ENCODE measurements around the gene RALGPS1. TPM values are rescaled to one million over a fixed set of nuclear protein-coding genes. Genes with fewer than 3 reads are reported as not detected.

RALGPS1 gene
- total RNA-seq, 4 donors from 2014 or later = 3.3 to 9.8 (median 6.7) TPM

DNA sequence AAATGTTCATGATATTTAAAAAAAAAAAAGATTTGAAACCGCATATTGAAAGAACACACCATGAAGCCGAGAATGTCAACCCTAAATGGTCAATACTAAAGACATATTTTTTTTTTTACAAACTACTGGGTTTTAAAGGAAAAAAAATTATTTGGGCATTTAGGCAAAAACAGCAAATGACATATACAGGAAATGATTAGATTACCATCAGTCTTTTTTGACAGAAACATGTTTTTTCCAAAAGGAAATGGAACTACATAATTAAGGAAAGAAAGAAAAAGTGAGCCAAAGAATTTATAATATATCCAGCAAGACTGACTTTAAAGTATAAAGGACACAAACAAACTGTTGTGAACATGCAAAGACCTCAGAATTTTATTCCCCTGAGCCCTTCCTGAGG lies 56.7 kb downstream of the RALGPS1 start:
- Histone ChIP-seq H3K27ac (no peak overlapping the region), H3K9me3 (no peaks in the 10 kb centered on the region), H3K27me3 (no peaks in the 10 kb centered on the region), H3K4me1 (no peaks in the 10 kb centered on the region), H3K4me3 (no peak overlapping the region), H3K36me3 (no peaks in the 10 kb centered on the region)
- 88 to 90% methylated on average over 2 of the region's 2 CpGs for WGBS, 2 donors
- no peak for DNase-seq (ENCODE audit: low spot score in 2 of 2)
- TF ChIP-seq, protein P1, sequence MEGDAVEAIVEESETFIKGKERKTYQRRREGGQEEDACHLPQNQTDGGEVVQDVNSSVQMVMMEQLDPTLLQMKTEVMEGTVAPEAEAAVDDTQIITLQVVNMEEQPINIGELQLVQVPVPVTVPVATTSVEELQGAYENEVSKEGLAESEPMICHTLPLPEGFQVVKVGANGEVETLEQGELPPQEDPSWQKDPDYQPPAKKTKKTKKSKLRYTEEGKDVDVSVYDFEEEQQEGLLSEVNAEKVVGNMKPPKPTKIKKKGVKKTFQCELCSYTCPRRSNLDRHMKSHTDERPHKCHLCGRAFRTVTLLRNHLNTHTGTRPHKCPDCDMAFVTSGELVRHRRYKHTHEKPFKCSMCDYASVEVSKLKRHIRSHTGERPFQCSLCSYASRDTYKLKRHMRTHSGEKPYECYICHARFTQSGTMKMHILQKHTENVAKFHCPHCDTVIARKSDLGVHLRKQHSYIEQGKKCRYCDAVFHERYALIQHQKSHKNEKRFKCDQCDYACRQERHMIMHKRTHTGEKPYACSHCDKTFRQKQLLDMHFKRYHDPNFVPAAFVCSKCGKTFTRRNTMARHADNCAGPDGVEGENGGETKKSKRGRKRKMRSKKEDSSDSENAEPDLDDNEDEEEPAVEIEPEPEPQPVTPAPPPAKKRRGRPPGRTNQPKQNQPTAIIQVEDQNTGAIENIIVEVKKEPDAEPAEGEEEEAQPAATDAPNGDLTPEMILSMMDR (IDR thresholded peaks at IDR 0.05) = no peak
- TF ChIP-seq EP300 (IDR thresholded peaks at IDR 0.05) (no peak), POLR2A (IDR thresholded peaks at IDR 0.05) (no peak)

DNA sequence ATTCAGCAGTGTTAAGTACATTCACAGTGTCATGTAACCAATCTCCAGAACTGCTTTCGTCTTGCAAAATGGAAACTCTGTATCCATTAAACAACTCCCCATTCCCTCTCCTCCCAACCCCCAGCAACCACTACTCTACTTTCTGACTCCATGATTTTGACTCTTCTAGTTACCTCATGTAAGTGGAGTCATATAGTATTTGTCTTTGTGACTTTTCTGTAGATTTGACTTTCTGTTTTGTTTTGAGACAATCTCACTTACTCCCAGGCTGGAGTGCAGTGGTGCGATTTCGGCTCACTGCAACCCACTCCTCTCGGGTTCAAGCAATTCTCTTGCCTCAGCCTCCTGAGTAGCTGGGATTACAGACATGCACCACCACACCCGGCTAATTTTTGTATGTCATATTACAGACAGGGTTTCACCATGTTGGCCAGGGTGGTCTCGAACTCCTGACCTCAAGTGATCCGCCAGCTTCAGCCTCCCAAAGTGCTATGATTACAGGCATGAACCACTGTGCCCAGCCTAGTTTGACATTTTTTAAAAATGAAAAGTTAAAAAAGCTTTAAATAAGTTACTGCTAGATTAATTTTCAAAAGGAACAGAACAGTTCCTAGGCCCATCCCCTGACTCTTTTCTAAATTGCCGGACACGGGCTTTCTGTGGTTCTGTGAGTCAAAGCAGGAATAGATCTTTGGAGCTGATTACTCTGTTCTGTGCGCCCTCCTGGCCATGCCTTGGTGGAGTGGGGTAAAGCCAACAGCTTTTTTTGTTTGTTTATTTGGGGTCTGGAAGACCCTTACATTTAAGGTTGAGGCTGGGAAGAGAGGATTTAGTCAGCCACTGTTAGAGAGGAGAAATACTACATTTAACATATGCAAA lies 59.3 kb downstream of the RALGPS1 start:
- Histone ChIP-seq H3K27me3 (no peaks in the 10 kb centered on the region), H3K9me3 (no peaks in the 10 kb centered on the region), H3K36me3 (no peaks in the 10 kb centered on the region), H3K4me1 (no peaks in the 10 kb centered on the region), H3K4me3 (no peak overlapping the region), H3K27ac (no peak overlapping the region)
- no peak for DNase-seq (ENCODE audit: low spot score in 2 of 2)
- TF ChIP-seq POLR2A (IDR thresholded peaks at IDR 0.05) (no peak), EP300 (IDR thresholded peaks at IDR 0.05) (no peak)
- TF ChIP-seq, protein P1 (IDR thresholded peaks at IDR 0.05) = no peak
- WGBS, 2 donors = 96 to 99% methylated on average over 10 of the region's 10 CpGs

DNA sequence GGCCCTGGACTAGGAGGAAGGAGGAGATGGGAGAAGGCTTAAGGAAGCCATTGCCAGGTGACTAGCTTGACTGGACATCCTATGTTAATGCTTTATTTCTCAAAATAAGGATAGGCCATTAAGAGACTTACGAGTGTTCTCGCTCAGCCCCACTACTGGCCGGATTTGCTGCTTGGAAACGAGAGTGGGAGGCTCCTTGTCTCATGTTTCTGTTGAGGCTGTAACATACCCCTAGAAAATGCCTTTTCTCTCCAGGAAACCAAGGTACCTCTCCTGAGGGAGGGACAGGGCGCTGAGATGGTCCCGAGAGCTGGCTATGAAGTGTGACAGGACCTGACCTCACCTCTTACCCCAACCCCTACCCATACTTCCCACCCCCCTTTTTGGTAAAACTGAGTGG lies 60.0 kb downstream of the RALGPS1 start:
- TF ChIP-seq POLR2A (IDR thresholded peaks at IDR 0.05) (no peak), EP300 (IDR thresholded peaks at IDR 0.05) (no peak)
- TF ChIP-seq, protein P1 (IDR thresholded peaks at IDR 0.05) = no peak
- DNase-seq (ENCODE audit: low spot score in 2 of 2) = no peak
- Histone ChIP-seq H3K27me3 (no peaks in the 10 kb centered on the region), H3K9me3 (no peaks in the 10 kb centered on the region), H3K4me3 (no peak overlapping the region), H3K27ac (no peak overlapping the region), H3K4me1 (no peaks in the 10 kb centered on the region), H3K36me3 (no peaks in the 10 kb centered on the region)
- WGBS, 2 donors = 78 to 84% methylated on average over 6 of the region's 6 CpGs

DNA sequence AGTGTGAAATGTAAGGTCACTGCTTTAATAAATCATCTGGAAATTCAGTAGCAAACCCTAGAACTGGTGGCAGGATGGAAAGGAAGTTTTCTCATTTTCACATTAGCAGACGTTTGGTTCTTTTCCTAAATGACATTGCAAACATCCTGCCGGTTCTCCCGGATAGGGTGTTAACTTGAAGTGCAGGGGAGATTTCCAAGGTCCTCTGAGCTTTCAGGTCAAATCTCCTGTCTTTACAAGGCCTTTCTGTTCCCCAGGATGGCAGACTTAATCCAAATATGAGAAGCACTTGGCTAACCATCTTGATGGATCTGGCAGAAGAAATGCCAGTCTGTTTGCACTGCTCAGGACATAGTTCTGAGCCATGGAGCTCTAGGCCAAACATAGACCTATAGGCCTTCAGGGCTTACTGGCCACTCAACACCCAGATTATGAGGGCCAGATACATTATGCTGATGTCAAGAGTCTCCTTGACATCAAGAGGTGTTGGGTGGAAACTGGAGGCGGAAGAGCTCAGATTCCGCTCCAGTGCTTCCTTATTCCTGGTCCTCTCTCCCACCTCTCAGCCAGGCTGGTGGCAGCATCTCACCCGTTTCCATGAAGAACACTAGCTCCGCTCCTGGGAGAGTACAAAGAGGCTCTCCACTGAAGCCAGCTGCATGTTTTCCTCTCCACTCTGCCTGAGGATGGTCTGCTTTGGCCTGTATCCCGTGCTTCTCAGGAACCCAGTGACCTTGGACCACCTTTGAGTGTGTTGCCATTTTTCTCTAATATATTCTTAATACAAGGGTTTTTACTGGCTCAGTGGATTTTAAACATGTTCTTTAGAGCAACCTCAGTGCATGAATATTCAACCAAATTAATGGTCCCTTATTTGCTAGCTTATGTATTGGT lies 61.0 kb downstream of the RALGPS1 start:
- H3K27ac ChIP-seq = no peak overlapping the region
- no peaks in the 10 kb centered on the region for H3K27me3 ChIP-seq
- TF ChIP-seq, protein P1 (IDR thresholded peaks at IDR 0.05) = no peak
- no peak for TF ChIP-seq POLR2A (IDR thresholded peaks at IDR 0.05)
- TF ChIP-seq EP300 (IDR thresholded peaks at IDR 0.05) = no peak
- no peak overlapping the region for H3K4me3 ChIP-seq
- WGBS, 2 donors = 76 to 80% methylated on average over 8 of the region's 8 CpGs
- no peaks in the 10 kb centered on the region for H3K36me3 ChIP-seq
- no peak for DNase-seq (ENCODE audit: low spot score in 2 of 2)
- H3K9me3 ChIP-seq = no peaks in the 10 kb centered on the region
- no peaks in the 10 kb centered on the region for H3K4me1 ChIP-seq

DNA sequence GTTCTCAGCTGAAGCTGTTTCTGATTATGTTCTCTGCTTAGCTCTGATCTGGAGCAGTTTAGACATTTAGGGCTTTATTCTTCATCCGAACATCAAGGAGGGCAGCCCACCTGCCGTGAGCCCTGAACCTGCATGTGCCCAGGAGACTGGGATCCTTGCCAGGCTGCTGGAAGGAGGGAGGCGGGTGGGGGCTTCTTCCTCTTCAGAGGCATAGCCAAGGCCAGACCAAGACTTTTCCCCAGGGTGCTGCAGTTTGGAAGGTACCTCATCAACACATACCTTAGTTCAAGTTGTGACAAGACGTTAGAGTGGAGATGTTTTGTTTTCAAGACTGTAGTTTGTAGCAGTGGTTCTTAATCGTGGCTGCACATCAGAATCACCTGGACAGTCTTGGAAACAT lies 64.9 kb downstream of the RALGPS1 start:
- no peak overlapping the region for H3K27ac ChIP-seq
- no peak for DNase-seq (ENCODE audit: low spot score in 2 of 2)
- H3K36me3 ChIP-seq = no peaks in the 10 kb centered on the region
- H3K4me1 ChIP-seq = no peaks in the 10 kb centered on the region
- no peaks in the 10 kb centered on the region for H3K27me3 ChIP-seq
- peaks cover 0 to 5% (median 0%) of the 10 kb centered on the region in 4 donors for H3K9me3 ChIP-seq
- 68 to 78% methylated on average over 5 of the region's 5 CpGs for WGBS, 2 donors
- TF ChIP-seq EP300 (IDR thresholded peaks at IDR 0.05) = no peak
- no peak for TF ChIP-seq POLR2A (IDR thresholded peaks at IDR 0.05)
- TF ChIP-seq, protein P1 (IDR thresholded peaks at IDR 0.05) = no peak
- H3K4me3 ChIP-seq = no peak overlapping the region

All from tibial nerve (tissue), 4 donors.